ENCODE data around the gene PIM1.

- TF ChIP-seq REST (IDR thresholded peaks at IDR 0.05; ENCODE audit: insufficient replicate concordance, low read depth) (no peak), CTCF (IDR thresholded peaks at IDR 0.05; ENCODE audit: insufficient read depth, low read length) (no peak), POLR2AphosphoS5 (IDR thresholded peaks at IDR 0.05; ENCODE audit: low read depth) (no peak), GABPA (IDR thresholded peaks at IDR 0.05; ENCODE audit: low read depth) (no peak)
Observed at GRCh38 chr6:37137201-37138090, 32.5 kb upstream of the PIM1 start.

Data from HL-60 (cell line).